K562 (cell line): ENCODE data around the gene HAT1. TPM values are rescaled to one million over a fixed set of nuclear protein-coding genes. Genes with fewer than 3 reads are reported as not detected.

Experiments used
- SIX5 ChIP-seq, 2 experiments: IDR thresholded peaks; 2 replicates each; pipeline ENCODE4 v1.6.1; 2011; ENCODE audit warnings: low read length in 2 of 2, borderline replicate concordance in 1 of 2, low read depth in 1 of 2, mild to moderate bottlenecking in 1 of 2, moderate library complexity in 1 of 2; ENCODE audit not compliant: insufficient read depth in 1 of 2
- TCF7L2 ChIP-seq: fragments of 150-350 bp; IDR thresholded peaks from 2 replicates; pipeline ENCODE4 v1.6.1; 2016; ENCODE audit warnings: low read depth, mild to moderate bottlenecking, low read length, moderate library complexity
- TGIF2 ChIP-seq: sonication (generic); formaldehyde crosslinking; IDR thresholded peaks from 2 replicates; pipeline ENCODE4 v1.8.1; 2022; ENCODE audit warnings: mild to moderate bottlenecking, missing genetic modification reagents, moderate library complexity
- ZNF3 ChIP-seq: fragments of 250-450 bp; sonication (Bioruptor Pico); IDR thresholded peaks from 2 replicates; pipeline ENCODE4 v1.5.0; 2021; ENCODE audit warnings: mild to moderate bottlenecking, moderate library complexity
- polyA plus RNA-seq, 8 experiments: library from polyadenylated mRNA; depleted of rRNA in 4 of 8; stranded (reverse) in 5 of 8; unstranded in 3 of 8; fragments of >200 nt; fragmentation: Nextera tagmentation in 2 of 8; fragmentation: Illumina TruSeq in 1 of 8; extraction: Ambion mirVana in 2 of 8; extraction: Trizol in 1 of 8; gene quantifications; 2 replicates each; pipeline versions ENCODE4 v1.2.1 to v1.2.3, GENCODE V29; 2011 to 2014; ENCODE audit warnings: inconsistent platforms in 1 of 8, missing spikeins in 1 of 8
- total RNA-seq, 7 experiments: library from RNA; depleted of rRNA in 6 of 7; stranded (reverse); fragments of >200 nt in 6 of 7; fragmentation: Illumina TruSeq in 2 of 7; extraction: Trizol in 2 of 7; gene quantifications; 2 replicates each; pipeline versions ENCODE4 v1.2.1 to v1.2.3, GENCODE V29; 2011 to 2021; ENCODE audit warnings: low replicate concordance in 1 of 7
- TF ChIP-seq, protein P1 (sequence below), 2 experiments: fragments of 450-650 bp; IDR thresholded peaks; 2 replicates each; pipeline ENCODE4 v1.6.1; 2016; ENCODE audit warnings: mild to moderate bottlenecking in 2 of 2, borderline replicate concordance in 1 of 2, low read depth in 1 of 2, moderate library complexity in 1 of 2
- TF ChIP-seq, protein P2 (sequence below): fragments of 250-450 bp; sonication (Bioruptor Pico); IDR thresholded peaks from 2 replicates; pipeline ENCODE4 v1.5.0; 2020; ENCODE audit warnings: mild to moderate bottlenecking
- TF ChIP-seq, protein P3 (sequence below): fragments of 250-450 bp; sonication (Bioruptor Pico); IDR thresholded peaks from 2 replicates; pipeline ENCODE4 v1.8.0; 2022; ENCODE audit warnings: moderate library complexity, mild to moderate bottlenecking, inconsistent platforms
- TF ChIP-seq, protein P4 (sequence below): IDR thresholded peaks from 2 replicates; pipeline ENCODE4 v1.6.1; 2014; ENCODE audit warnings: antibody characterized with exemption
- TF ChIP-seq, protein P5 (sequence below): fragments of 450-650 bp; IDR thresholded peaks from 2 replicates; pipeline ENCODE4 v1.6.1; 2014; ENCODE audit warnings: low read depth, mild to moderate bottlenecking, moderate library complexity, borderline replicate concordance
- TF ChIP-seq, protein P6 (sequence below): sonication (generic); formaldehyde crosslinking; IDR thresholded peaks from 2 replicates; pipeline ENCODE4 v1.8.0; 2022; ENCODE audit warnings: missing genetic modification reagents, mild to moderate bottlenecking, borderline replicate concordance

Gene HAT1
- total and polyA plus RNA-seq, 9 of the 15 experiments (the other 6 are each of a cell fraction or from before 2014, with no cell fraction given): 125 to 384 (median 244) TPM

DNA sequence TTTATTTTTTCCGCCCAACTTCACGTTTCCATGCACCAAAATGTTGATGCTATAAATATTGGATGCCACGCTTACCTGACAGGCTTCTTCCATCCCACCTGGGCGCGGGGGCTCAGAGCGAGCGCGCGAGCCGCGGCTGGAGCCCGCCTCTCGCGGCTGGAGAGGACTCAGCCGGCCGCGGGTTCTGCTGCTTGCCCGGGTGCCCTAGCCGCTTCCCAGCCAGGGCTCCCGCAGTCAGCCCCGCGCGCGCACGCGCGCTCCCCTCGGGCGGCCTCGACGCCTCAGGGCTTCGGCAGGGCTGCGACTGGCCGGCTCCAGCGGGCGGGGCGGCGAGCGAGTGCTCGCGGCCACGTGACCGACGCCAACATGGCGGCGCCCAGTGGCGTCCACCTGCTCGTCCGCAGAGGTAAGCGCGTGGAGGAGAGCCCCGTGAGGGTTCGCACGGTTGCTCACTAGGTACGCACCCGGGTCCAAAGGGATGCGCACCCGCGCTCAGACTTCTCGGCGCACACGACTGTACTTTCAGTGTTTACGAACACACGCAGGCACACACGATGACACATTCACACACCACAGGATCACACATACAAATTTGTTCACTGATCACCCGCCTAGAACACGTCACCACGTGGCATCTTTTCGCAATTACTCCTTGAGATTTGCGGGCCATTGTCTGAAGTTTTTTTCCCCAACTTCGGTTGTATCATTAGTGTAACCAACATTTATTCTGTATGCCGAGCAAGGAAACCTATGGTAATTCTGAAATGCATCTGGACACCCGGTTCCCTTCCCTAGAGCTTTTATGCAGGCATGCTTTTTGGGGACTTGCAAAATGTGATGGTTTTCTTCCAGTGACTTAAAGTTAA is 77.6 kb downstream of the HAT1 start, which contains the start of gene METAP1D (continued):
- TF ChIP-seq, protein P1, sequence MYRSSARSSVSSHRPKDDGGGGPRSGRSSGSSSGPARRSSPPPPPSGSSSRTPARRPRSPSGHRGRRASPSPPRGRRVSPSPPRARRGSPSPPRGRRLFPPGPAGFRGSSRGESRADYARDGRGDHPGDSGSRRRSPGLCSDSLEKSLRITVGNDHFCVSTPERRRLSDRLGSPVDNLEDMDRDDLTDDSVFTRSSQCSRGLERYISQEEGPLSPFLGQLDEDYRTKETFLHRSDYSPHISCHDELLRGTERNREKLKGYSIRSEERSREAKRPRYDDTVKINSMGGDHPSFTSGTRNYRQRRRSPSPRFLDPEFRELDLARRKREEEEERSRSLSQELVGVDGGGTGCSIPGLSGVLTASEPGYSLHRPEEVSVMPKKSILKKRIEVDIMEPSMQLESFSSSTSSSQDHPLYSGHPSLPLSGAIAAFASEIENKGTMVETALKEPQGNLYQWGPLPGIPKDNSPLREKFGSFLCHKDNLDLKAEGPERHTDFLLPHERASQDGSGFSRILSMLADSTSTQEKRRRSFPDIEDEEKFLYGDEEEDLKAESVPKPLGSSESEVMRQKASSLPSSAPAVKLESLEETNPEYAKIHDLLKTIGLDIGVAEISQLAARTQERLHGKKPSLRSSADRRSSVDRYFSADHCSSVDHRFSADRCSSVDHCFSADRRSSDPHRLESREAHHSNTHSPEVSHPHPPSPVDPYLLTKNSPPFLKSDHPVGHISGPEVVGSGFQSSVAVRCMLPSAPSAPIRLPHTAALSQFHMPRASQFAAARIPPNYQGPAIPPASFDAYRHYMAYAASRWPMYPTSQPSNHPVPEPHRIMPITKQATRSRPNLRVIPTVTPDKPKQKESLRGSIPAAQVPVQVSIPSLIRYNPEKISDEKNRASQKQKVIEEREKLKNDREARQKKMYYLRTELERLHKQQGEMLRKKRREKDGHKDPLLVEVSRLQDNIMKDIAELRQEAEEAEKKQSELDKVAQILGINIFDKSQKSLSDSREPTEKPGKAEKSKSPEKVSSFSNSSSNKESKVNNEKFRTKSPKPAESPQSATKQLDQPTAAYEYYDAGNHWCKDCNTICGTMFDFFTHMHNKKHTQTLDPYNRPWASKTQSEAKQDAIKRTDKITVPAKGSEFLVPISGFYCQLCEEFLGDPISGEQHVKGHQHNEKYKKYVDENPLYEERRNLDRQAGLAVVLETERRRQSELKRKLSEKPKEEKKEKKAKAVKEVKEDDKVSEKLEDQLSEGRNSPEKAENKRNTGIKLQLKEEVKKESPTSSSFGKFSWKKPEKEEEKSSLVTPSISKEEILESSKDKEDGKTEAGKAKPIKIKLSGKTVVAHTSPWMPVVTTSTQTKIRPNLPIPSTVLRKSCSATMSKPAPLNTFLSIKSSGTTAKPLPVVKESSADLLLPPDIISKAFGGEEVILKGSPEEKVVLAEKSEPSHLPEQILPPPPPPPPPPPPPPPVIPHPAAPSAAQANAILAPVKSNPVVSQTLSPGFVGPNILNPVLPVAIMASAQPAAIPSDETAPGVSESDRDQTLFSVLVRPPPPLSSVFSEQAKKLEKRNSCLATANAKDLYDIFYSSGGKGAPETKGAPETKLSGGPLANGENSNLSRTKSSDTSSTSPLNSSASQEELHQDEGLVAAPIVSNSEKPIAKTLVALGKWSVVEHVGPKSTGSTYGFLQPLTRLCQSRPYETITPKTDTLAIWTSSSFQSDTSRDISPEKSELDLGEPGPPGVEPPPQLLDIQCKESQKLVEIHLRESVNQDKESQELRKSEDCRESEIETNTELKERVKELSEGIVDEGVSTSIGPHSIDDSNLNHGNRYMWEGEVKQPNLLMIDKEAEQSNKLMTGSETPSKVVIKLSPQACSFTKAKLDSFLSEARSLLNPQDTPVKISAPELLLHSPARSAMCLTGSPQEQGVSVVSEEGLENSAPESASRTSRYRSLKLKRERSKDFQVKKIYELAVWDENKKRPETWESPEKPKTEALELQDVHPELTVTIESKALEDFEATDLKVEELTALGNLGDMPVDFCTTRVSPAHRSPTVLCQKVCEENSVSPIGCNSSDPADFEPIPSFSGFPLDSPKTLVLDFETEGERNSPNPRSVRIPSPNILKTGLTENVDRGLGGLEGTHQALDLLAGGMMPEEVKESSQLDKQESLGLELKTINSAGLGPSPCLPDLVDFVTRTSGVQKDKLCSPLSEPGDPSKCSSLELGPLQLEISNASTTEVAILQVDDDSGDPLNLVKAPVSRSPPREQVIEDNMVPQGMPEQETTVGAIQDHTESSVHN (IDR thresholded peaks at IDR 0.05; ENCODE audit: borderline replicate concordance in 1 of 2, low read depth in 1 of 2): no peak
- TF ChIP-seq TCF7L2 (no peak), SIX5 (IDR thresholded peaks at IDR 0.05; ENCODE audit: borderline replicate concordance in 1 of 2, insufficient read depth in 1 of 2, low read depth in 1 of 2, low read length in 2 of 2) (peak in 1 of 2 experiments; percentile 12; a peak in 1 of 4 replicates), ZNF3 (CRISPR knock-in tag) (no peak), TGIF2 (CRISPR knock-in tag) (peak; percentile 28; the same call in 1 of the 2 replicates)
- TF ChIP-seq, protein P2, sequence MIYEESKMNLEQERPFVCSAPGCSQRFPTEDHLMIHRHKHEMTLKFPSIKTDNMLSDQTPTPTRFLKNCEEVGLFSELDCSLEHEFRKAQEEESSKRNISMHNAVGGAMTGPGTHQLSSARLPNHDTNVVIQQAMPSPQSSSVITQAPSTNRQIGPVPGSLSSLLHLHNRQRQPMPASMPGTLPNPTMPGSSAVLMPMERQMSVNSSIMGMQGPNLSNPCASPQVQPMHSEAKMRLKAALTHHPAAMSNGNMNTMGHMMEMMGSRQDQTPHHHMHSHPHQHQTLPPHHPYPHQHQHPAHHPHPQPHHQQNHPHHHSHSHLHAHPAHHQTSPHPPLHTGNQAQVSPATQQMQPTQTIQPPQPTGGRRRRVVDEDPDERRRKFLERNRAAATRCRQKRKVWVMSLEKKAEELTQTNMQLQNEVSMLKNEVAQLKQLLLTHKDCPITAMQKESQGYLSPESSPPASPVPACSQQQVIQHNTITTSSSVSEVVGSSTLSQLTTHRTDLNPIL: no peak
- TF ChIP-seq, protein P3, sequence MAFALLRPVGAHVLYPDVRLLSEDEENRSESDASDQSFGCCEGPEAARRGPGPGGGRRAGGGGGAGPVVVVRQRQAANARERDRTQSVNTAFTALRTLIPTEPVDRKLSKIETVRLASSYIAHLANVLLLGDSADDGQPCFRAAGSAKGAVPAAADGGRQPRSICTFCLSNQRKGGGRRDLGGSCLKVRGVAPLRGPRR: no peak
- TF ChIP-seq, protein P4, sequence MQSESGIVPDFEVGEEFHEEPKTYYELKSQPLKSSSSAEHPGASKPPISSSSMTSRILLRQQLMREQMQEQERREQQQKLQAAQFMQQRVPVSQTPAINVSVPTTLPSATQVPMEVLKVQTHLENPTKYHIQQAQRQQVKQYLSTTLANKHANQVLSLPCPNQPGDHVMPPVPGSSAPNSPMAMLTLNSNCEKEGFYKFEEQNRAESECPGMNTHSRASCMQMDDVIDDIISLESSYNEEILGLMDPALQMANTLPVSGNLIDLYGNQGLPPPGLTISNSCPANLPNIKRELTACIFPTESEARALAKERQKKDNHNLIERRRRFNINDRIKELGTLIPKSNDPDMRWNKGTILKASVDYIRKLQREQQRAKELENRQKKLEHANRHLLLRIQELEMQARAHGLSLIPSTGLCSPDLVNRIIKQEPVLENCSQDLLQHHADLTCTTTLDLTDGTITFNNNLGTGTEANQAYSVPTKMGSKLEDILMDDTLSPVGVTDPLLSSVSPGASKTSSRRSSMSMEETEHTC: peak; percentile 72; the same call in 1 of the 2 replicates
- TF ChIP-seq, protein P5, sequence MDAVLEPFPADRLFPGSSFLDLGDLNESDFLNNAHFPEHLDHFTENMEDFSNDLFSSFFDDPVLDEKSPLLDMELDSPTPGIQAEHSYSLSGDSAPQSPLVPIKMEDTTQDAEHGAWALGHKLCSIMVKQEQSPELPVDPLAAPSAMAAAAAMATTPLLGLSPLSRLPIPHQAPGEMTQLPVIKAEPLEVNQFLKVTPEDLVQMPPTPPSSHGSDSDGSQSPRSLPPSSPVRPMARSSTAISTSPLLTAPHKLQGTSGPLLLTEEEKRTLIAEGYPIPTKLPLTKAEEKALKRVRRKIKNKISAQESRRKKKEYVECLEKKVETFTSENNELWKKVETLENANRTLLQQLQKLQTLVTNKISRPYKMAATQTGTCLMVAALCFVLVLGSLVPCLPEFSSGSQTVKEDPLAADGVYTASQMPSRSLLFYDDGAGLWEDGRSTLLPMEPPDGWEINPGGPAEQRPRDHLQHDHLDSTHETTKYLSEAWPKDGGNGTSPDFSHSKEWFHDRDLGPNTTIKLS: peak; percentile 95
- TF ChIP-seq, protein P6, sequence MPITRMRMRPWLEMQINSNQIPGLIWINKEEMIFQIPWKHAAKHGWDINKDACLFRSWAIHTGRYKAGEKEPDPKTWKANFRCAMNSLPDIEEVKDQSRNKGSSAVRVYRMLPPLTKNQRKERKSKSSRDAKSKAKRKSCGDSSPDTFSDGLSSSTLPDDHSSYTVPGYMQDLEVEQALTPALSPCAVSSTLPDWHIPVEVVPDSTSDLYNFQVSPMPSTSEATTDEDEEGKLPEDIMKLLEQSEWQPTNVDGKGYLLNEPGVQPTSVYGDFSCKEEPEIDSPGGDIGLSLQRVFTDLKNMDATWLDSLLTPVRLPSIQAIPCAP (CRISPR knock-in tag): no peak
